AG09319 (cell line): Measurements from ENCODE around the gene MAP3K4.

ENCODE experiments used
- DNase-seq: peaks from one replicate; pipeline ENCODE4 v3.0.0-alpha.2; 2010; ENCODE audit warnings: low read depth; ENCODE audit errors: extremely low read depth
- CTCF ChIP-seq: IDR thresholded peaks from 2 replicates; pipeline ENCODE4 v1.5.1; 2011; ENCODE audit warnings: low read depth, mild to moderate bottlenecking, inconsistent platforms, low read length, moderate library complexity

The MAP3K4 gene, protein sequence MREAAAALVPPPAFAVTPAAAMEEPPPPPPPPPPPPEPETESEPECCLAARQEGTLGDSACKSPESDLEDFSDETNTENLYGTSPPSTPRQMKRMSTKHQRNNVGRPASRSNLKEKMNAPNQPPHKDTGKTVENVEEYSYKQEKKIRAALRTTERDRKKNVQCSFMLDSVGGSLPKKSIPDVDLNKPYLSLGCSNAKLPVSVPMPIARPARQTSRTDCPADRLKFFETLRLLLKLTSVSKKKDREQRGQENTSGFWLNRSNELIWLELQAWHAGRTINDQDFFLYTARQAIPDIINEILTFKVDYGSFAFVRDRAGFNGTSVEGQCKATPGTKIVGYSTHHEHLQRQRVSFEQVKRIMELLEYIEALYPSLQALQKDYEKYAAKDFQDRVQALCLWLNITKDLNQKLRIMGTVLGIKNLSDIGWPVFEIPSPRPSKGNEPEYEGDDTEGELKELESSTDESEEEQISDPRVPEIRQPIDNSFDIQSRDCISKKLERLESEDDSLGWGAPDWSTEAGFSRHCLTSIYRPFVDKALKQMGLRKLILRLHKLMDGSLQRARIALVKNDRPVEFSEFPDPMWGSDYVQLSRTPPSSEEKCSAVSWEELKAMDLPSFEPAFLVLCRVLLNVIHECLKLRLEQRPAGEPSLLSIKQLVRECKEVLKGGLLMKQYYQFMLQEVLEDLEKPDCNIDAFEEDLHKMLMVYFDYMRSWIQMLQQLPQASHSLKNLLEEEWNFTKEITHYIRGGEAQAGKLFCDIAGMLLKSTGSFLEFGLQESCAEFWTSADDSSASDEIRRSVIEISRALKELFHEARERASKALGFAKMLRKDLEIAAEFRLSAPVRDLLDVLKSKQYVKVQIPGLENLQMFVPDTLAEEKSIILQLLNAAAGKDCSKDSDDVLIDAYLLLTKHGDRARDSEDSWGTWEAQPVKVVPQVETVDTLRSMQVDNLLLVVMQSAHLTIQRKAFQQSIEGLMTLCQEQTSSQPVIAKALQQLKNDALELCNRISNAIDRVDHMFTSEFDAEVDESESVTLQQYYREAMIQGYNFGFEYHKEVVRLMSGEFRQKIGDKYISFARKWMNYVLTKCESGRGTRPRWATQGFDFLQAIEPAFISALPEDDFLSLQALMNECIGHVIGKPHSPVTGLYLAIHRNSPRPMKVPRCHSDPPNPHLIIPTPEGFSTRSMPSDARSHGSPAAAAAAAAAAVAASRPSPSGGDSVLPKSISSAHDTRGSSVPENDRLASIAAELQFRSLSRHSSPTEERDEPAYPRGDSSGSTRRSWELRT (N-terminal part only)

GRCh38 chr6:160991406-160992060, at the start of gene MAP3K4:
MAP3K4 (plus strand) TSS chr6:160991769; CDS start chr6:160991932, 163 bp downstream.
- no peak for TF ChIP-seq CTCF
- DNase-seq, result no peak

GRCh38 chr6:160943997-160944396, 47.6 kb upstream of the MAP3K4 start:
- no peak for DNase-seq
- no peak for TF ChIP-seq CTCF

DNA sequence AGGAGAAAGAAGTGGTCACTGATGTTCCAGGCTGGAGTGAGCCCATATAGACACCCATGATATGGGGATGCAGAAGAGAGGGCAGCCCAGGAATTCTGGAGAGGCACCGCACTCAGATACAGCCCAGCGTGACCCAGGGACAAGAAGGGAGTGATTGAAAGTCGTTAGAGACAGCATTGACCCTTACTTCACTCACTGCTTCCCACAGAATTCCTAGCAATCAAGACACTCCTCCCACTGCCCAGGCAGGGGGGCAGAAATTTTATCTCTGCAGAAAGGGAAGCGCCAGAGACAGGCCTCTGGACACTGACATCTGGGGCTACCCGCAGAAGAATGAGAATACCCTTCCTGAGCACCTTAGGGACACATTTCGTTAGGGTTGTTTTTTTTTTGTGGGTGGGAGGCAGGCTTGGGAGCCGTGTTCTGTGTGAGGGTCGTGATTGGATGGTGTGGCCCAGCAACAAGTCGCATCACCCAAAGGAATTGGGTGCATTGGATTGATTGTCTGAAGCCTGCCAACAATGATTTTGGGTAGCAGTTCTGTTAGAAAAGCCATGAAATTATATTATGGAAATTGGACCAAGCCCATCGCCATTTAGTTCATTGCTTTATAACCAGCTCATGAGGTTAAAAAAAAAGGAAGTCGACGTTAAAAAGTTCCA, 45.9 kb upstream of the MAP3K4 start:
- no peak for DNase-seq
- TF ChIP-seq CTCF, result no peak

DNA sequence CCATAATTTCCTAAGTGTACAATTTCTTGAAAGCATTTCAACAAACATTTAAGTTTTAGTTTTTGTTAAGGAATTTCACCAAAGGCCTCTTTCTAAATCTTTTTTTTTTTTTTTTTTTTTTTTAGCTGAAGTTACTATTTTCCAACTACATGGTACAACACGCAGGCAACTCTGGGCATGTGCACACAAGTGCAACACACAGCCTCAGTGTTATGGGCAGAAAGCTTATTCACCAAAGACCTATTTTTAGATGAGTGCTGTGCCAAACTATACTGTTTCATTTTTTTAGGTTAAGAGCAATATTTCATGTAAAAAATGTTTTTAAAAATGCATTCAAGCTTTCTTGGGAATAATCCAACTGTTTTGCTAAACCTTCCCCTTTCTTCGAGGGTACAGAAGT, 42.0 kb upstream of the MAP3K4 start:
- no peak for TF ChIP-seq CTCF
- DNase-seq, result no peak

- no peak for TF ChIP-seq CTCF
- no peak for DNase-seq
Measured at GRCh38 chr6:160950507-160950906, 41.1 kb upstream of the MAP3K4 start.

DNA sequence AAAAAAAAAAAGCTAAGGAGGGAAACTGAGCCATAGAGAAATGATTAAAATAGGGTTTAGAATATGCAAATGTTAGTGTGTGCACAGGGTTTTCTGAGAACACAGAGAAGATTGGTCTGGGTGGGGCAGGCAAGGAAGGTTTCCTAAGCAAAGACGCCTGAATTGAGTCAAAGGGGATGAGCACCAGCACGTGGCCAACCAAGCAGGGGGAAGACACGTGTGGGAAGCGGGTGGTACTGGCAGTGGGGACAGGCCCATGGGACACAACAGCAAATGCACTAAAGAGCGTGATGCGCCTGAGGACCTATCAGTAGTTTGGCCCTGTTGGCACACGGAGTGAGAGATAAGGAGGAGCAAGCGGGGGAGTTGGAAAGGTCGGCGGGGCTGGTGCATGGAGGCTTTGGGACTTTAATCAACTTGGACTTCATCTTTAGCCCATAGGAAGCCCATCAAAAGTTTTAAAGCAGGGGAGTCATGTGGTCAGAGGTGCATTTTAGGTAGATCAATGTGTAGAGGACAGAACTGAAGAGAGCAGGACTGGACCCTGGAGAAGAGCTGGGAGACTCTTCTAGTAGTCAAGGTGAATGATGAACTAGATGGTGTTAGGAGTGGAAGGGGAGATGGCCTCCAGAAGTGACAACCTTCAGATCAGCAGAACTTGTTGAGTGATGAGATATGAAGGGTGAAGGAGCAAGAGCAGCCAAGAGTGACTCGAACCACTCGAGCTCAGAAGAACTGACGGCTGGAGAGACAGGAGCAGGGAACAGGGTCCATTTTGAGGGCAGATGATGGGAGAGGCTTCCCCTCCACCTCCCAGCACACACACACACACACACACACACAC, 40.2 kb upstream of the MAP3K4 start:
- DNase-seq, result no peak
- TF ChIP-seq CTCF, result no peak
